ENCODE results near the gene GRIK1.

Gene GRIK1

DNA sequence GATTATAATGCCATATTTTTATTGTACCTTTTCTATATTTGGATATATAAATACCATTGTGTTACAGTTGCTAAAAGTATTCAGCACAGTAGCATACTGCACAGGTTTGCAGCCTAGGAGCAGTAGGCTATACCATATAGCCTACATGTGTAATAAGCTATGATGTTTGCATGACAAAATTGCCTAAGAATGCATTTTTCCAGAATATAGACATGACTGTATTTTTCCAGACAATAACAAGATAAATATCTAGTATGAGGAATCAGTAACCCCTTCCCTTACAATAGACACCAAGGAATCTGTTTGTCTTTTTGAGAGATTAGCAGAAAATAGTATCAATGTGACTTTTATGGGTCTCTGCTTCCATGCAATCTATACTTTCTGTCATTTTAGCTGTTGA is 228.6 kb downstream of the GRIK1 start:
- DNase-seq, result no peak

DNA sequence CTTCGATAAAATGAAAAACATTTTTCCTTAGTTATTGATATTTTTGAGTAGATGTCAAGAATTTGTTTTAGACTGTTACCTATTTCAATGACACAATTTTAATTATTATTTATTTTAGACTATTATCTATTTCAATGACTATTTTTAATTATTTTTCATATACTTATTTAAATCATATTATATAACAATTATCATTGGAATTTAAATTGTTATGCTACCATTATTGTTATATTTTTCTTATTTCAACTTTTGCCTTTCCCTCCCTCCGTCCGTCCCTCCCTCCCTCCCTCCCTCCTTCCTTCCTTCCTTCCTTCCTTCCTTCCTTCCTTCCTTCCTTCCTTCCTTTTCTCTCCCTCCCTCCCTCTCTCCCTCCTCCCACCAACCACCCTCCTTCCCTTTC is 229.3 kb downstream of the GRIK1 start:
- no peak for DNase-seq

DNA sequence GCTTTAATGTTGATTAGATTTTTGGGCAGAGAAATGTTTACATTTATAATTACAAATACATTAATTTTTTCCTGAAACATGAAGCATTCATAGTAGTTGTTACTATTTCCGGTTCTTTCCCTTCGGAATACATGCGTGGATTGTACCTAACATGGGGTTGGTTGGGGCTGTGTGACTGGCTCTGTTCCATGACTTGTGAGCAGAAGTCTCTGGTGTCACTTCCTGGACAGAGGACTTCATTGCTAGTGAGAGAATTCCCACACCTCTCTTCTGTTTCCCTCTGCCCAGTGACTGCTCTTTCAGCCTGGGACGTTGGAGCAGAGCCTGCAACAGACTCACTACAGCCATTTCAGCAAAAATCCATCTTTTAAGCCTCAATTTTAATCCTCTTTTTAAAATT is 231.4 kb downstream of the GRIK1 start:
- no peak for DNase-seq

DNA sequence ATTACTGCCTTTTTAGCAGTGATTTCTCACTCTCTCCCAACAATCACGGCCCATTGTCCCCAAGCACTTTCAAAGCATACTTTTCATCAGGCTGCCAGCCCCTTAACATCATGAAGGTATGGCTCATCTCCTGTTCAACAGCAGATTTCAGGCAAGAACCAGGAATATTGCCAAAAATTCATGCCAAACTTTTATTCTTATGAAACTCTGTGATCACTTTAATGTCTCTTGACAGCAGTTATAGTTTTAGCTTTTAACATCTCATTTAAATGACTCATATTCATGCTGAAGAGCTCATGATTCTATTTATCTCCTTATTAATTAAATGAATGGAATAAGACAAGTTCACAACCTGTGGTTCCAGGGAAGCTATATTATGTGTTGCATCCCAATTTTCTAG is 235.1 kb downstream of the GRIK1 start:
- no peak for DNase-seq

DNA sequence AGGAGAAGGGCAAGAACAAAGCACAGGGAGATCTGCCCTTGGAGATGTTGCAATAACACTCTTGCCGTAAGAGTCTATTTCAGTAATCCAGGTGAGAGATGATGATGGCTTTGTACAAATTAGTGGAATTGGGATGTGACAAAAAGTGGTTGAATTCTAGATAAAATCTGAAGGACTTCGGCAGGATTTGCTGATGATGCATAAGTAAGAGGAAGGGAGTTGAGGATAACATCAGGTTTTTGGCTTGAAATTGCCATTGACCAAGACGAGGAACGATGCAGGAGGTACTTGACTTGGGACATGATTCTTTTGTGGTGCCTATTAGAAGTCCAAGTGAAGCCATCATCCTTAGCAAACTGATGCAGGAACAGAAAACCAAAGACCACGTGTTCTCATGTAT is 238.1 kb downstream of the GRIK1 start:
- DNase-seq, result no peak

DNA sequence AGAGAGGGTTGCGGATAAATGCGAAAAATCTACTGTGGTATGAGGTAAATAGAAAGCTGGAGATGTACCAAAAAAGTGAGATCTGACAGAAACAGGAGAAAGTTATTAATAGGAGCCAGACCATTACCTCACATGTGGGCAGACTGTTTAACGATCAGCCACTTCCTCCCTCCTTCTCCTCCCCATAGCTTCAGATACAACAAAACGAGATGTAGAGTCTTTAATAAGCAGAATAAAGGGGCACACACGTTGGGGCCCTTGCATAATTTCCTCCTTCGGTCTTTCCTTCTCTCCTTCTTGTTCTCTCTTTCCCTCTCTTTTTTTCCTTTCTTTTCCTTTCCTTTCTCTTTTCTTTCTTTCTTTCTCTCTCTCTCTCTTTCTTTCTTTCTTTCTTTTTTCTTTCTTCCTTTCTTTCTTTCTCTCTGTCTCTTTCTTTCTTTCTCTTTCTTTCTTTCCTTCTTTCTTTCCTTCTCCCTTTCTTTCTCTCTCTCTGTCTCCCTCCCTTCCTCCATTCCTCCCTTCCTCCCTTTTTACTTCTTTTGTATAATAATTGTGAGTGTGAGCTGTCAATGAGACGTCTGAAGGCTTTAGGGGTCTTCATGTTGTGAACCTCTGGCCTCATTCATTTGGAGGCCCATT is 242.1 kb downstream of the GRIK1 start:
- no peak for DNase-seq

DNA sequence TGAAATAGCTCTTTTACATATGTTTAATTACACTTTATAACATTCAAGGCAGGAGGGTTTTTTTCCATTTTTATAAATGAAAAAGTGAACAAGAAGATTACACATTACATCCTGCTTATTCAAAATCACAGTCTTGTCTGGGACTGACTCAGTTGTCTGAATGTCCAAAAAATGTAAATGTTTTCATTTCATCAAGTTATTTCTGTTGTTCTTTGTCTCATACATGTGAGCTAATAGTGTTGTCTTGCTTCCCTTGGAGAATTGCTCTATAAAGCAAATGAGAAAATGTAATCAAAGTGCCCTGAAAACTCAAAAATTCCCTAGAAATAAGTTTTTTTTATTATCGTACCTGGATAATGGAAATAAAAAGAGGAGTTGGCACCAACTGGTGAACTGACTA is 242.9 kb downstream of the GRIK1 start:
- DNase-seq, result no peak

DNA sequence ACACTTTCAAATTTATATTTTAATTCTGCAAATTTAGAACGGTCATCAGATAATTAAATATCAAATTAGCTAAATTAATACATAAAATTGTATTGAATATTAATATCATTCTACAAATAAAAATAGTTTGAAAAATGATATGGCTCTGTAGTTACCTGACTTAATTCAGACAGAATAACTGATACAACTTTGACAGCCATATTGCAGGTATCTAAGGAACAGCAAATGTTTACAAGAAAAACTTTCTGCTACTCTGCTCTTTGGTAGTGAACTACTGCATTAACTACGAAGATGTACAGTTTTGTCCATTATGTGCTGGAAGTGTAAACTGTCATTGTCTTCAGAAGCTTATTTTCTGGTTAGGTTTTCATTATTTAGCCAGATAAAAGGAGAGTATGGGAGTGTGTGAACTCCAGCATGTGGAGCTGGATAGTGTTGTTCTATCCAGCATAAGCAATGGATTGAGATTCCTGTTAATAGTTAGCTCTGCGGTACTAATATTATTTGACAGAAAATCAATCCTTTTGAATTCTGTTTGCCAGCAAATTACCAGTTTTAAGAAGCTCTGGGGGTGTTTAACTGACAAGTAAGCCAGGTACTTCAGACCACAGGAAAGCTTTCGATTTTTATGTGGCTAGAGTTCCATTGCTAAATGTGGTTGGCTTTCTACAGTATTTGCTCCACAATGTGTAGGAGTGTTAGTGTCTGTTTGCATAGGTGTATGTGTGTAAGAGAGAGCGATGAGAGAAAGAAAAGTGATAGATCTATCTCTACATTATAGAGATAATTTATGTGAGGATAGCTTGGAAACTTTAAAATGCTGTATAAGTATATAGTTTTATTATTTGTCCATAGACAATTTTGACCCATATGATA is 247.9 kb downstream of the GRIK1 start:
- no peak for DNase-seq

DNA sequence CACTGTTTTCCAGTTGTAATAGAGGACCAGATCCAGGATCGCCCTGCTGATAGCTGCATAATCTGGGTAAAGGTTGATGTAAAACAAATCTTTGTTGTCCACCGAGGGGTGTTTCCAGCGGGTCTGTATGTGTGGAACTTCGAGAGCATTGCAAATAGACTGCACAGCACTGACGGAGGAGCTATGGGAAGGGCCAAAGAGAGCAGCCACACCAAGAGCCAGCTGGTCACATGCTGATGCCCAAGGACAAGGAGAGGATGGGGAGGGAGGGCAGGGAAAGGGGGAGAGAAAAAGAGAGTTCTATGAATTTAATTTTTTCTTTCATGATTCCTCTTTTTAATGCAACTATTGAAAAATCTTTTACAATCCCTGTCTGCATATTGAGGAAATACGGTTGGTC is 250.0 kb downstream of the GRIK1 start:
- no peak for DNase-seq

DNA sequence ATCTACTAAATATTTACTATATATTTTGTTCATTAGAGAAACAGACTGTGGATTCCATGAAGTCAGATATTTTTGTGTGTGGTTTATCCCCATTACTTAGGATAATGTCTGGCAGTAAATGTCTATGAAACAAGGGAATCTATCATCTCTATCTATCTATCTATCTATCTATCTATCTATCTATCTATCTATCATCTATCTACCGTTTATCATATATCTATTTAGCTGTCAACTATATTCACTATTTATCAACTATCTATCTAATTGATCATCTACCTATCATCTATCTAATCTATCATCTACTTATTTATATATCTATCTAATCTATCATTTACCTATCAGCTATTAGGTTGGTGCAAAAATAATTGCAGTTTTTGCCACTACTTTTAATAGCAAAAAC is 255.7 kb downstream of the GRIK1 start:
- DNase-seq, result no peak

DNA sequence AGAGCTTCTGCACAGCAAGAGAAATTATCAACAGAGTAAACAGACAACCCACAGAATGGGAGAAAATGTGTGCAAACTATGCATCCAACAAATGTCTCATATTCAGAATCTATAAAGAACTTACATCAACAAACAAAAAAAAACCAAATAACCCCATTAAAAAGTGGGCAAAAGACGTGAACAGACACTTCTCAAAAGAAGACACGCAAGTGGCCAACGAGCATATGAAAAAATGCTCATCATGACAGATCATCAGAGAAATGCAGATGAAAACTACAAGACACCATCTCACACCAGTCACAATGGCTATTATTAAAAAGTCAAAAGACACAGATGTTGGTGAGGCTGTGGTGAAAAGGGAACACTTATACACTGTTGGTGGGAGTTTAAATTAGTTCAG is 257.0 kb downstream of the GRIK1 start:
- no peak for DNase-seq

DNA sequence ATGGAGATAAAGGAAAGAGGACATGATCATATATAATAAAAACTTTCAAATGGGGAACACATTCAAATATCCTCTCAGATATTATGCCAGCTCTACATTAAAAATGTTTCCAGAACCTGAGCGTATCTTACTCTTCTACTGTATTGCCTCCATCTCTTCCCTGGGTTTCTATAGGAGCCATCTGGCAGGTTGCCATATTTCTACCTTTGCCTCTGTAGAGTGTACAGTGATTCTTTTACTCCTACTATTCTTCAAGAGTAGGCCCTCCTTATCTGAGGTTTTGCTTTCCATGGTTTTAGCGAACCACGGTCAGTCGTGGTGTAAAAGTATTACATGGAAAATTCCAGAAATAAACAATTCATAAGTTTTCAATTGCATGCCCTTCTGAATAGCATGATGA is 259.5 kb downstream of the GRIK1 start:
- DNase-seq, result no peak

DNA sequence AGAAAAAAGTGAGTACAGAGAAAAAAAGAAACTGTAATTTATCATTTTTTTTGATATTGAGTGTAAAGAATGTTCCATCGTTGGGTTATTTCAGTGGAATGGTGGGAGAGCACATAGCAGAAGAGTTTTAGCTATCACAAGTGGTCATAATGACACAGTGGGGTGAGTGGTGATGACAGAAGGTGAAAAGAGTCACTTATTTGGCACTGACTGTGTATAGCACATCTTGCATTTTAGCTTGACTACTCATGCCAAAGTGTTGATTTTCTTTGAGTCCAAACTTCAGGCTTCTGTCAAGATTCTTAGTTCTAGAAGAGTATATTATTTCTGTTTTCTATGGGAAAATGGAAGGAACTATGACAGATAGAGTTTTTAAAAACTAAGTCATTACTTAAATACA is 261.2 kb downstream of the GRIK1 start:
- no peak for DNase-seq

DNA sequence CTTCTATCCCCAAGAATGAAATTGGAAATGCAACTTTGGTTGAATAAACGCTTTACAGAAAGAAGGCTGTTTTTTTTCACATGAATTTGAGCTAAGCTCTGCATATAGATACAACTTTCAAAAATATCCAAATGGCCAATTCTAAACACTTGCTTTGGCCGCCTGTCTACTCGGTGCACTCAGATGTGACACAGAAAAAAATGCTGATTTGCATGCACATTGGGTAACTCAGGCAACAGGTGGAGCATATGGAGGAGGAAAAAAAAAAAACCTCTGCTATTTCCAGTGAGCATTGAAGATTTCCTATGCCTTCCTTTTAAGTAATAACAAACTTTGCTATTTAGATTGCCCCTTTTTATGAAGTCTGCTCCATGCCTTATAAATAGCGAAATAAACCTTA is 262.5 kb downstream of the GRIK1 start:
- no peak for DNase-seq

DNA sequence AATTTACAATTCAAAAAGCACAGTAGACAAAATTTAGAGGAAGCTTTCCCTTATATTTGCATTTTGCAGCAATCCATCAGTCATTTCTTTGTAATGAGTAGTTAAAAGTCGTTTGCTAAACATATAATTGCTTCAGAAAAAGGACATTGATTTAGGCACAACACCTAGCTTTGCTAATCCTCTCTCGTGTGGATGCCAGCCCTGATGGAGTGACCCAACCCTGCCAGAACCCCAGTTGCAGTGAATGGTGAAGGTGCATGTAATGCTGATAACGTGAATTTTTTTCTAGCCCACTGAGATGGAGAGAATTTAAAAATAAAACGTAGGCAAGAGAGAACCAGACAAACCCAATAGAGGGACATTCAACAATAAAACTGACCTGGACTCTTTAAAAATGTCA is 263.4 kb downstream of the GRIK1 start:
- DNase-seq, result no peak

DNA sequence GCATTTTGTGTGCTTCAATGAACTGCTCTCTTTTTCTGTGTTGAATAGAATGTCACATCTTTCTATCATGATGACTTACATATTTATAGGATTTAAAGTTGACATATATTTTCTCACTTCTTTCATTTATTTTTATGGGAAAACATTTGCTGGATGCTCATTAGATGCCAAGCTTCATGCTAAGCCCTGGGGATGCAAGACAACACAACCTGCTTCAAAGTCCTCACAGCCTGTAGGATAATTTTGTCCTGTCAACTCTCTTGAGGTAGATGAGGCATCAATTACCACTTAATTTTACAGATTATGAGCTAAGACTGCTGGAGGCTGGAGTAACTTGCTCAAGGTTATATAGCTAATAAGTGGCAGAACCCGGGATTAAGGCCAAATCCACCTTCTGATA is 264.3 kb downstream of the GRIK1 start:
- DNase-seq, result no peak

DNA sequence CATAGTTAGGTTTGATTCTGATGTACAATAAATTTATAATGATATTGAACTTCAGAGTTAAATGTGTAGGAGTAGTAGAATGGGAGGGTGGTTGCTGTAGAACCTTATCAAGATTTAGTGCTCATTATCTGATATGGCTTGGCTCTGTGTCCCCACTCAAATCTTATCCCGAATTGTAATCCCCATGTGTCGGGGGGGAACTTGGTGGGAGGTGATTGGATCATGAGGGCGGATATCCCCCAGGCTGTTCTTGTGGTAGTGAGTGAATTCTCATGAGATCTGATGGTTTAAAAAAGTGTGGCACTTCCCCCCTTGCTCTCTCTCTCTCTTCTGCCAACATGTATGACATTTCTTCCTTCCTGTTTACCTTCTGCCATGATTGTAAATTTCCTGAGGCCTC is 265.5 kb downstream of the GRIK1 start:
- no peak for DNase-seq

DNA sequence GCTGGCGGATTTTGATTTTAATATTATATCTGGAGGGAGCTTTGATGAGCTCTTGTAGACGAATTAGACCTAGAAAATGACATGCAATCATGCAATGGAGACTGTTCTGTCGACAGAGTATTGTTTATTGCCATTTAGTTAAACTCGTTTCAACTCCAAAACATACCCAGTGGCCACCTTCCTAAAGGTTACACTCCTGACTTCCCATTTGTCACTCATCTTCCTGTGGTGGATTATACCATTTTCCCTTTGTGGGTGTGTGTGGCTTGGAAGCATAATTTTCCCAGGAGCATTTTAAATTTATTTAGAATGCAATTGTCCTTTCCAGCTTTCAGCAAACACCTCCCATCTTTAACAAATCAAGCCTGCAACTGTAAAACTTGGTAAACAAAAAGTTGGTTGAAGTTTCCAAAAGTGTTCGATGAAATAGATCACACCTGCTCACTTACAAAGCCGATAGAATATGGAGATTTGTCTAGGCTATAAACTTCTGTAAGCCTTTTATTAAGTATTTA is 266.6 kb downstream of the GRIK1 start:
- no peak for DNase-seq

DNA sequence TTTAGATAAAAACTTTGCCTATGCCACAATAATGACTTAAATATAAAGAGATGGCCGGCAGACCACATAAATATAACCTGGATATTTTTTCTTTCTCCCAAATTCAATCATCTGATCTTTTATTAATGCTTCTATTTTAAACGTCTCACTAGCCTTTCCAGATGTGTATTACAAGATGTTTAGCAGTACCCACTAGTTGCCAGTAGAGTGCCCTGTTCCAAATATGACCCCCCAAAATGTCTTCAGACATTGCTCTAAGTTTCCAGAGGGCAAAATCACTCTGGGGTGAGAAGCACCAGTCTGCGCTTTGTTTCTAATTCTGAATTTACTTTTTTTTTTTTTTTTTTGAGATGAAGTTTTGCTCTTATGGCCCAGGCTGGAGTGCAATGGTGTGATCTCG is 268.1 kb downstream of the GRIK1 start:
- DNase-seq, result no peak

DNA sequence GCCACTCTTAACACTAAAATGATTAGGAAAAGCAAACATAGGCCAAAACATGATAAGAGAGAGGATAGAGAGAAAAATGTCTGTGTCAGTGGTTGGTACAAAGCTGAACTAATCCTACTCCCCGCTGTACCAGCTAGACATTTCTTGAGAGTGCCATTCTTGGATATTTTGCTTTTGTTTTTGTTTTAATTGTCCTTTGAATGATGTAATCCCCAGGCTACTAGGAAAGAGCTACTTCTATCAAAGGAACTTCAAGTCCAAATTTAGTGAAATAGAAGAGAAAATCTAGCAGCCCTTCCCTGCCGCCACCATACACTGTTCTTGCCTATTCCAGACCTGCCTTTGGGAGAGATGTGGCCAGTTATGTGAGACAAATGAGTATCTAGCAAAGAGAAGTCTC is 269.6 kb downstream of the GRIK1 start:
- DNase-seq, result no peak

DNA sequence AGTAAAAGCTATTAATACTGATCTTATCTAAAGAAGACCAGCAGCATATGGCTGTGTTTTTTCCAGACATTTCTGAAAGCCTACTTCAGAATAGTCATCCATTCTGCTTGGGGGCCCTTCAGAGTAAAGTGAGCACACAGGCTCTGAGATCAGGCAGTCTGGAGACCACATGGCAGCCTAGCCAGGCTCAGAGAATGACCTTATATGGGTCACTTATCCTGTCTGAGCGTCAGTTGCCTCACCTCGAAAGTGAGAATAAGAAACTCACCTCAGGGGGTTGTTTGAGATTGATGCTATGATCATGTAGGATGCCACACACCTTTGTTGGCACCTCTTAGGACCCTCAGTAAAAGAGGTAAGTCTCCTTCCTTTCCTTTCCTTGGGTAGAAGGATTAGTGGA is 270.4 kb downstream of the GRIK1 start:
- DNase-seq, result no peak

DNA sequence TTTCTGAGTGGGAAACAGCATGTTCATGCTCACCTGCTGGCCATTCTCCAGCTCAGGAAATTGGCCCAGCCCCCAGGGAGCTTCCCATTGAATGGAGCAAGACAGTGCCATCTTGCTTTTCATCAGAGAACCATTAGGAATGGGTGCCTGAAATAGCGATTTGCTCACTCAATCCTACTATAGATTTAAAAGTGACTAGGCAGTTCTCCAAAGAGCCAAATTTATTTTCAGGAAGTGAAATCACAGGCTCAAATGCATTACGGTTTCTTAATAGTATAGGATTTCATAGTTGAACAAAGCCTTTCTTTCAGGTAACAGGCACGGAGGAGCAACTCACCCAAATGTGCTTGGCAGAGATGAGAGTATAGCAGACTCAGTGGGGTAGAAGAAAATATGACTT is 272.1 kb downstream of the GRIK1 start:
- no peak for DNase-seq

DNA sequence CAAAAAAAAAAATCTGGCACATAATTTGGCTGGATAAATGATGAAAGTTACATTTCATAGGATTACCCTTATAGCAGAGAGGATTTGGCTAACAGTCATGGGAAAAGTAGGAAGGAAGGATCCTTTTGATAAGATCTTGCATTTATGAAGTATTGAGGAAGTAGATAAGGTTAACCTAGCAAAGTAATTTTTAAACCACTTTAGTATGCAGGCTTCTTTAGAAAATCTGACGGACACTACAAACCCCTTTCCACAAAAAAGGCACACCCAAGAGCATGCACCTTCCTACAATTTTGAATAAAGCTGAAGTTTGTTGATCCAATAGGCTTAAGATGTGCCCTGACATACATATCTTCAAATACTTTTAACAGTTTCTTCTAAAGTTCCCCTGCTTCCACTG is 275.2 kb downstream of the GRIK1 start:
- no peak for DNase-seq

DNA sequence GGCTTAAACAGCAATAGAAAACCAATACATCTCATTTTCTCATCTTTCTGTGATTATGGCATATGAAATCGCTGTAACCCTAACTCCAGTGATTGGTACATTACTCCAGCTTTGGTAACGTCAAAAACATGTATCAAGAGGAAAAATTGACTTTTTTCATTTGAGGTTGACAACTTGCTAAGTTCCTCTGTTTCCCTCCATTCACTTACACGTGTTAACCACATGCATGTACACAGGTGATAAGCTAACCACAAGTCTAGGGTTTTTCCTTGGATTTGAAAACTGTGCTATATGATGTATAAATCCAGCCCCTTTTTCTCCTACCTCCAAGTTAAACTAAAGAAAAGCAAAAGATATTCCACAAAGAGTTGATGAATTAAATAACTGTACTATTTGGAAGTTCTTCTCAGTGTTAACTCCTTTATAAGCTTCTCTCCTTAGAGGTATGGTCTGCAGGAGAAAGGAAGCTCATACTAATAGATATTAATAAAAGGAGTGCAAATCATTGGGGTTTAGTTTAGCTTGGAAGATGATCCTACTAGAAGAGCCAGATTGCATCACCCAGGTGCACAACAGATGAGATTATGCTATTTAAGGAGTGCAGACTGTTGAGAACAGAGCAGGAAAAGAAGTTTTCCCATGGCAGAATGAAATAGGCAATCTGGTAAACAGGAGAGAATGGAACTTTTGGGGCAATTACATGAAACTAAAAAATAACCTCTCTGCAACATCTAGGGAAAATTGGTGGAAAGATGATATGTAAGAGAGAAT is 277.9 kb downstream of the GRIK1 start:
- DNase-seq, result no peak
